Spleen (tissue), 7 donors: Measurements from ENCODE around the gene EMC10.

Experiments
- POLR2A ChIP-seq, 3 donors: fragments of 450-650 bp; IDR thresholded peaks; one replicate each; pipeline ENCODE4 v1.5.1; 2017; ENCODE audit warnings: antibody characterized with exemption in 3 of 3, mild to moderate bottlenecking in 1 of 3
- TF ChIP-seq, protein P1 (sequence below), 11 experiments: fragments of 200-600 bp in 7 of 11; fragments of 450-650 bp in 4 of 11; sonication (generic) in 4 of 11; IDR thresholded peaks in 8 of 11; conservative IDR thresholded peaks in 3 of 11; 1 replicate in 7 of 11; 2 replicates in 4 of 11; pipeline versions ENCODE4 v1.4.0 to v1.8.0; 2016 to 2021; ENCODE audit warnings: antibody characterized with exemption in 11 of 11, inconsistent platforms in 4 of 11, mild to moderate bottlenecking in 1 of 11
- donor health status: DM: no; HTN: no; CAD: no; lungs with moderate emphysema.
- donor health status: DM: no; HTN: no; CAD: no.
- donor health status: DM: no; HTN: no; CAD: no.

GRCh38 chr19:50510121-50510670 is 33.9 kb downstream of the EMC10 start:
- TF ChIP-seq, protein P1, sequence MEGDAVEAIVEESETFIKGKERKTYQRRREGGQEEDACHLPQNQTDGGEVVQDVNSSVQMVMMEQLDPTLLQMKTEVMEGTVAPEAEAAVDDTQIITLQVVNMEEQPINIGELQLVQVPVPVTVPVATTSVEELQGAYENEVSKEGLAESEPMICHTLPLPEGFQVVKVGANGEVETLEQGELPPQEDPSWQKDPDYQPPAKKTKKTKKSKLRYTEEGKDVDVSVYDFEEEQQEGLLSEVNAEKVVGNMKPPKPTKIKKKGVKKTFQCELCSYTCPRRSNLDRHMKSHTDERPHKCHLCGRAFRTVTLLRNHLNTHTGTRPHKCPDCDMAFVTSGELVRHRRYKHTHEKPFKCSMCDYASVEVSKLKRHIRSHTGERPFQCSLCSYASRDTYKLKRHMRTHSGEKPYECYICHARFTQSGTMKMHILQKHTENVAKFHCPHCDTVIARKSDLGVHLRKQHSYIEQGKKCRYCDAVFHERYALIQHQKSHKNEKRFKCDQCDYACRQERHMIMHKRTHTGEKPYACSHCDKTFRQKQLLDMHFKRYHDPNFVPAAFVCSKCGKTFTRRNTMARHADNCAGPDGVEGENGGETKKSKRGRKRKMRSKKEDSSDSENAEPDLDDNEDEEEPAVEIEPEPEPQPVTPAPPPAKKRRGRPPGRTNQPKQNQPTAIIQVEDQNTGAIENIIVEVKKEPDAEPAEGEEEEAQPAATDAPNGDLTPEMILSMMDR (IDR thresholded peaks at IDR 0.05 in 8 of 11, conservative IDR thresholded peaks at IDR 0.05 in 3 of 11): no peak
- no peak for TF ChIP-seq POLR2A (IDR thresholded peaks at IDR 0.05)
